Activated CD8-positive, alpha-beta memory T cell treated with anti-CD3 and anti-CD28 coated beads, Interleukin-2, amount 50 U/mL, for 4 hours (primary cell): ENCODE measurements around the gene INVS.
"Not testable (repeated sequence)": the region's sequence is repeated elsewhere in the genome, so short reads cannot be mapped to it uniquely, and the experiment has no call there.

Source experiments
- DNase-seq: peaks from one replicate; pipeline ENCODE4 v3.0.0-alpha.2; 2020

The INVS gene

DNA sequence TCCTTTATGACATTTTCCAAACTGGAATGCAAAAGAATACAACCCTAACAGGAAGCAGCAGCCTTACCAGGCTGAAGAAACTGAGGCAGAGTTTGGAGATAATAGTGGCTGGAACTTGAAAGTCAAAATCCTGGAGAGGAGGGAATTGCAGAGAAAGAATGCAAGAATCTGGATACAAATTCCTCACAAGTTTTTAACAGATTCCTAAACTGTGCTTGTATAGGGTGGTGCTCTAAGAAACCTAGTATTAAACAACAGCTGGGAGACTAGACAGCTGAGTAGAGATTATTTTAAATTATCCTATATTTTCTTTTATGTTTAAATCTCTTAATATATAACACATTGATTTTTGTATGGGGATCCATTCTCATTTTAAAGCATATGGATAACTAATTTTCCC, 30.7 kb downstream of the INVS start:
- DNase-seq, result no peak

DNA sequence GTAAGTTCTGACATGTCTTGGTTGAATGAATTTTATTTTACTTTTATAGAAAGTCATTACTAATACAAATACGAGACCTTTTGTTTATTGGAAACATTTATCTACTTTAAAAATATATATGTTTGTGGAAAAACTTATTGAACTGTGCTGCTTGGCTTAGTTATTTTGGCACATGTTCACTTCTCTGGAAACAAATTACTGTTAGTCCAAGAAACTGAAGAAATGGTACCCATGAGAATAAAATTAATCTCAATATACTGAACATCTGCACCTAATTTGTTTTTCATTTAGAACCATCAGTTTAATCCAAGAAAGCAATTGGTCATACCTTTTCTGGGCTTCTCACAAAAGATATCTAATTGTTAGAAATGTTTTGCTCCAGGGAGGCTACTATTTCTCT, 32.2 kb downstream of the INVS start:
- no peak for DNase-seq

- DNase-seq, result no peak
Observed at GRCh38 chr9:100131875-100132430, 32.9 kb downstream of the INVS start.

DNA sequence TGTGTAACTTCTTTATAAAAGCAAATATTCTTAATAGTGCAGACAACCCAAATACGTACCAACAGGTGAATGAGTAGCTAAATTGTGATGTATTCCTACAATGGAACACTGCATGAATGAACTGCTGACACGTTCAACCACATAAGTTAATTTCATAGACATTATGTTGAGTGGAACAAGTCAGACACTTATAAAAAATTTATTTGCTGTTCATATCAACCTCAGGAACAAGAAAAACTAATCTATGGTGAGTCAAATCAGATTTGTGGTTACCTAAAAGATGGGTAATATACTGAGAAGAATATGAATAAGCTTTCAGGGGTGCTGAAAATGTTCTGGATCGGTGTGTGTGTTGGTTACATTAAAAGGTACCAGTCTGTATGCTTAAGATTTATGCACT, 35.7 kb downstream of the INVS start:
- DNase-seq, result no peak

DNA sequence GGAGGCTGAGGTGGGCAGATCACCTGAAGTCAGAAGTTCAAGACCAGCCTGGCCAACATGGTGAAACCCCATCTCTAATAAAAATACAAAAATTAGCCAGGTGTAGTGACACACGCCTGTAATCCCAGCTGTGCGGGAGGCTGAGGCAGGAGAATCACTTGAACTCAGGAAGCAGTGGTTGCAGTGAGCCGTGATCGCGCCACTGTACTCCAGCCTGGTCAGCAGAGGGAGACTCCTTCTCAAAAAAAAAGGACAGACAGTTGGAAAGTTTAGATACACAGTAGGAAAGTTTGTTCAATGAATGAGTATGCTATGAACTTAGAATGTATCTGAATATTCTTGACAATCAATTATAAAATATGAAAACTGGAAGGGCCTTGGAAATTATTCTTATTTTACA, 37.8 kb downstream of the INVS start:
- not testable (repeated sequence) for DNase-seq

DNA sequence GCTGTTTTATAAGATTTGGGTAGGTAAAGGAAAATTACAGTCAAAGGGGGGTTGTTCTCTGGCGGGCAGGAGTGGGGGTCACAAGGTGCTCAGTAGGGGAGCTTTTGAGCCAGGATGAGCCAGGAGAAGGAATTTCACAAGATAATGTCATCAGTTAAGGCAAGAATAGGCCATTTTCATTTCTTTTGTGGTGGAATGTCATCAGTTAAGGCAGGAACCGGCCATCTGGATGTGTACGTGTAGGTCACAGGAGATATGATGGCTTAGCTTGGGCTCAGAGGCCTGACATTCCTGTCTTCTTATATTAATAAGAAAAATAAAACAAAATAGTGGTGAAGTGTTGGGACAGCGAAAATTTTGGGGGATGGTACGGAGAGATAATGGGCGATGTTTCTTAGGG, 41.3 kb downstream of the INVS start:
- not testable (repeated sequence) for DNase-seq

GRCh38 chr9:100141862-100142261, 42.8 kb downstream of the INVS start:
- not testable (repeated sequence) for DNase-seq

DNA sequence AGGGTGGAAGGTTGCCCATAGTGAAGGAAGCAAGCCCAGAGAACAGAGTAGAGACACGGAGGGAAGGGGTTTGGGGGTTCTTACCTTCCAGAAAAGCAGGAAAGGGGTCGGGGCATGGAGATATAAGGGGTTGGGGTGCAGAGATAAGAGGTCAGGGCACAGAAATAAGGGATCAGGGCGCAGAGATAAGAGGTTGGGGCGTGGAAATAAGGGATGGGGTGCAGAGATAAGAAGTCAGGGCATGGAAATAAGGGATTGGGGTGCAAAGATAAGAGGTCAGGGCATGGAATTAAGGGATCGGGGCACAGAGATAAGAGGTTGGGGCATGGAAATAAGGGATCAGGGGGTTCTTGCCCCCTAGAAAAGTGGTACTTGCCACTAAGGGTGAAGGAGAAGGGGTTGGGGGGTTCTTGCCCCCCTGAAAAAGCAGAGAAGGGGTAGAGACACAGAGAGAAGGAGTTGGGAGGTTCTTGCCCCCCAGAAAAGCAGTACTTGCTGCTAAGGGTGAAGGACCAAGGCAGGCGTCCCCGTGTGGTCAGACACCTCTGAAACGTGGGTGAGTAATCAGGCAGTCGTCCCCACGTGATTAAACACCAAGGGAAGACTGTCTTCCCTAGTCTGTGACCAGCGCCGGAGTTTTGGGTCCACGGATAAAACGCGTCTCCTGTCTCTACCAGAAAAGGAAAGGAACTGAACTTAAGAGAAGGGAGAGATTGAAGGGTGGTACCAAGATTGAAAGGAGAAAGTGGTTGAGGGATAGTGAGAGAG, 46.3 kb downstream of the INVS start:
- not testable (repeated sequence) for DNase-seq

DNA sequence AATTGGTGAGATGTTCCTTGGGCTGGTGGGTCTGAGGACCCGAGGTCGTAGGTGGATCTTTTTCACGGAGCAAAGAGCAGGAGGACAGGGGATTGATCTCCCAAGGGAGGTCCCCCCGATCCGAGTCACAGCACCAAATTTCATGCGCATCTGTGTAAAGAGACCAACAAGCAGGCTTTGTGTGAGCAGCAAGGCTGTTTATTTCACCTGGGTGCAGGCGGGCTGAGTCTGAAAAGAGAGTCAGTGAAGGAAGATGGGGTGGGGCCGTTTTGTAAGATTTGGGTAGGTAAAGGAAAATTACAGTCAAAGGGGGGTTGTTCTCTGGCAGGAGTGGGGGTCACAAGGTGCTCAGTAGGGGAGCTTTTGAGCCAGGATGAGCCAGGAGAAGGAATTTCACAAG, 46.9 kb downstream of the INVS start:
- not testable (repeated sequence) for DNase-seq

DNA sequence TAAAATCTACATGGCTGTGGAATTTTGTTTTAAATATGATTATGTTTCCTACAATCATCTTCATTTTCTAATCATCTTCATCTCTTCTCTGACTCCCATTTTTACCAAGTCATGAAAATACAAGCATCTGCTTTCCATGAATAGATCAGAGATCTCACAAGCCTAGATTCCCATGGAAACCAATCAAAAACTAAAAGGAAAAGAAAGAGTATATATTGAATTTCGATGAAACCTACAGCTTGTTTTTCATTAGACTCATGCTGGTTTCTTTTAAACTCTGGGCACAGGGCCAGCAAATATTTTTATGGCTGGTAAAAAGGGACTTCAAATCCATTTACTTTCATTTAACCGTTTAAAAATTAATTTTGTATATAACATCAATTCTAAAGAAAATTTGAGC, 51.2 kb downstream of the INVS start:
- DNase-seq, result no peak

DNA sequence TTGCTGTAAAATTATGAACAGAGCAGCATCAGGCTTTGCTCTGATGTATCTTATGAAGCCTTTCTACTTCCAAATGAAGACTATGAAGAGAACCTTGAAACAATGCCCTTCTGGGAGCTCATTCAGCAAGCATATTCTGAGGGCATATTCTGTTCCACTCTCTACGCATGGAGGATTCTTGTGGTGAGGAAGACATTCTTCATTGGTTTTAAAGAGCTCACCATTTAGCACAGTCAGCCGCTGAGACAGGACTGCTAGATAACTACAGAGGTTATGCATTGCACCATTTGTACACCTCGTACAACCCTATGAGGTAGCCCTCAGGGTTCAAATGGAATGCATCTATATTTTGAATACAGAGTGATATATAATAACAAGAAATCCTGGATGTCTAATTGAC, 61.0 kb downstream of the INVS start:
- no peak for DNase-seq

- no peak for DNase-seq
Observed at GRCh38 chr9:100167176-100167575, 68.1 kb downstream of the INVS start.

- DNase-seq, result no peak
Observed at GRCh38 chr9:100167915-100168654, 69.0 kb downstream of the INVS start.

DNA sequence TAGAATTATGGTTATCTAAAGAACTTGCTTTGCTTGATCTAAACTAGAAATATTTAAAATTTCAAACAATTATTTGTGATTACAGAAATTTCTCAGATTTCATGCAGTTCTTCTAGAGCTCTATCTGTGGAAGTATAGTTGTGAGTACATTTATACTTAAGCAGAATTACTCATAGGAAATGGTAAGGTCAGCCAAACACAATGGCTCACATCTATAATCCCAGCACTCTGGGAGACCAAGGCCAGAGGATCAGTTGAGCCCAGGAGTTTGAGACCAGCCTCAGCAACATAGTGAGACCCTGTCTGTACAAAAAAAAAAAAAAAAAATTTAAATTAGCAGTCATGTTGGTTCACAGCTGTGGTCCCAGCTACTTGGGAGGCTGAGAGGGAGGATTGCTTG, 71.0 kb downstream of the INVS start:
- DNase-seq, result no peak

DNA sequence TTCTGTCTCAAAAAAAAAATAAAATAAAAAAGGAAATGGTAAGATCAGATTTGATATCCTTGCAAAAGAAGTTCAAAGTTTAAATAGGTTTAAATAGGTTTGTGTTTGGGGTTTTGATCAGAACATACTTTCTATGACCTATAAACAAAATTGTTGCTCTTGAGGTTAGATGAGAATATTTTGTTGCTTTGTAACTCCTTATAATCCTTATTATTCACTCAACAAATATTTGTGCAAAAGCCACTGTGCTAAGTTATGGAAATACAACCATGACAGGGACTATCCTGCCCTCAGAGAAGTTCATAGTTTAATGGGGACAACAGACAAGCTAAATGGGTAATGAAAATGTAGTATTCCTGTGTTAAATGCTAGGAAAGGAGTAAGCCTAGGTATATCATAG, 71.5 kb downstream of the INVS start:
- DNase-seq, result no peak

DNA sequence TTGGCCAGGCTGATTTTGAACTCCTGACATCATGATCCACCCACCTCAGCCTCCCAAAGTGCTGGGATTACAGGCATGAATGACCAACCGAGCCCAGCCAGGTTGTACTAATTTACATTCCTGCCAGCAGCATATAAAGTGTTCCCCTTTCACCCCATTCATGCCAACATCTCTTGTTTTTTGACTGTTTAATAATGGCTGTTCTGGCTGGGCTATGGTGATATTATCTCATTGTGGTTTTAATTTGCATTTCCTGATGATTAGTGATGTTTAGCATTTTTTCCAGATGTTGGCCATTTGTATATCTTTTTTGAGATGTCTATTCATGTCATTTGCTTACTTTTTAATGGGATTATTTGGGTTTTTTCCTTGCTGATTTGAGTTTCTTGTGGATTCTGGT, 87.3 kb downstream of the INVS start:
- no peak for DNase-seq

DNA sequence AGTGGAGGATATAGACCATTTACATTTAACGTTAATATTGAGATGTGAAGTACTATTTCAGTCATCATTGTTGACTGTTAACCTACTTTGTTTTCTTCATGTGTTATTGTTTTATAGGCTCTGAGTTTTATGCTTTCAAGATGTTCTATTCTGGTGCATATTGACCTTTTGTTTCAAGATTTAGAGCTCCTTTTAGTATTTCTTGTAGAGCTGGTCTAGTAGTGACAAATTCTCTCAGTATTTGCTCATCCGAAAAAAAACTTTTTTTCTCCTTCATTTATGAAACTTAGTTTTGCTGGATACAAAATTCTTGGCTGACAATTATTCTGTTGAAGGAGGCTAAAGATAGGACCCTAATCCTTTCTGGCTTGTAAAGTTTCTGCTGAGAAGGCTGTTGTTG, 91.3 kb downstream of the INVS start:
- no peak for DNase-seq

DNA sequence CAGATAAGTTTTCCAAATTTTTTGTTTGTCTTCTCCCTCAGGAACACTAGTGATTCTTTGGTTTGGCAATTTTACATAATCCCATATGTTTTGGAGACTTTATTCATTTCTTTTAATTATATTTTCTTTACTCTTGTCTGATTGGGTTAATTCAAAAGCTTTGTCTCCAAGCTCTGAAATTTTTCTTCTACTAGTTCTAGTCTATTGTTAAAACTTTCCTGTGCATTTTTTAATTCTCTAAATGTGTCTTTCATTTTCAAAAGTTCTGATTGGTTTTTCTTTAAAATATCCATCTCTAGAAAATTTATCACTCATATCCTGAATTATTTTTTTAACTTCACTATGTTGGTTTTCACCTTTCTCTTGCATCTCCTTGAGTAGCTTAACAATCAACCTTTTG, 92.2 kb downstream of the INVS start:
- DNase-seq, result no peak

DNA sequence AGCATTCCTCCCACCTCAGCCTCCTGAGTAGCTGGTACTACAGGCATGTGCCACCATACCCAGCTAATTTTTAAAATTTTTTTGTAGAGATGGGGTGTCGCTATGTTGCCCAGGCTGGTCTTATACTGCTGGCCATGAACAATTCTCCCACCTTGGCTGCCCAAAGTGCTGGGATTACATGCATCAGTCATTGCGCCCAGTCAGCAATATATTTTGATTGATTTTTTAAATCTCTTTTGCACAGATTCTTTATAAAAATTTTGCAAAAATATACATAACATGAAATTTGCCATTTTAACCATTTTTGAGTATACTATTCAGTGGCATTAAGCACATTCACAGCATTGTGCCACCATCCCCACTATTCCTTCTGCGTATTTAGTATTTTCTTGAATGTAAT, 94.0 kb downstream of the INVS start:
- DNase-seq, result no peak

GRCh38 chr9:100196215-100196614, 97.2 kb downstream of the INVS start:
- no peak for DNase-seq

GRCh38 chr9:100196828-100197227, 97.8 kb downstream of the INVS start:
- DNase-seq, result no peak

GRCh38 chr9:100197553-100197952, 98.5 kb downstream of the INVS start:
- no peak for DNase-seq

- DNase-seq, result no peak
Observed at GRCh38 chr9:100202806-100203205, 103.8 kb downstream of the INVS start.

GRCh38 chr9:100204796-100205195, 105.8 kb downstream of the INVS start:
- DNase-seq, result no peak
